Astrocyte (in vitro differentiated cells and primary cell): ENCODE data around the gene MS4A10.
"Not testable (repeated sequence)": the region's sequence is repeated elsewhere in the genome, so short reads cannot be mapped to it uniquely, and the experiment has no call there.

Experiments used
- EZH2 ChIP-seq: IDR thresholded peaks from 2 replicates; pipeline ENCODE4 v1.6.1; 2012; ENCODE audit warnings: mild to moderate bottlenecking, low read length, inconsistent platforms; ENCODE audit not compliant: insufficient read depth
- TF ChIP-seq, protein P1 (sequence below): IDR thresholded peaks from 2 replicates; pipeline ENCODE4 v1.5.1; 2011; ENCODE audit warnings: low read depth, mild to moderate bottlenecking, inconsistent platforms, low read length, moderate library complexity; ENCODE audit not compliant: insufficient read depth

- TF ChIP-seq EZH2, result not testable (repeated sequence)
- TF ChIP-seq, protein P1, sequence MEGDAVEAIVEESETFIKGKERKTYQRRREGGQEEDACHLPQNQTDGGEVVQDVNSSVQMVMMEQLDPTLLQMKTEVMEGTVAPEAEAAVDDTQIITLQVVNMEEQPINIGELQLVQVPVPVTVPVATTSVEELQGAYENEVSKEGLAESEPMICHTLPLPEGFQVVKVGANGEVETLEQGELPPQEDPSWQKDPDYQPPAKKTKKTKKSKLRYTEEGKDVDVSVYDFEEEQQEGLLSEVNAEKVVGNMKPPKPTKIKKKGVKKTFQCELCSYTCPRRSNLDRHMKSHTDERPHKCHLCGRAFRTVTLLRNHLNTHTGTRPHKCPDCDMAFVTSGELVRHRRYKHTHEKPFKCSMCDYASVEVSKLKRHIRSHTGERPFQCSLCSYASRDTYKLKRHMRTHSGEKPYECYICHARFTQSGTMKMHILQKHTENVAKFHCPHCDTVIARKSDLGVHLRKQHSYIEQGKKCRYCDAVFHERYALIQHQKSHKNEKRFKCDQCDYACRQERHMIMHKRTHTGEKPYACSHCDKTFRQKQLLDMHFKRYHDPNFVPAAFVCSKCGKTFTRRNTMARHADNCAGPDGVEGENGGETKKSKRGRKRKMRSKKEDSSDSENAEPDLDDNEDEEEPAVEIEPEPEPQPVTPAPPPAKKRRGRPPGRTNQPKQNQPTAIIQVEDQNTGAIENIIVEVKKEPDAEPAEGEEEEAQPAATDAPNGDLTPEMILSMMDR, result not testable (repeated sequence)
Observed at GRCh38 chr11:60758671-60759070, 26.5 kb upstream of the MS4A10 start.
